ENCODE results near the gene NTNG2. TPM values are rescaled to one million over a fixed set of nuclear protein-coding genes. Genes with fewer than 3 reads are reported as not detected.

Gene NTNG2
- total RNA-seq, 1 donor from 2014 or later, result 2.4 TPM

- no peak for DNase-seq (ENCODE audit: low spot score, unreplicated experiment)
- Mint-ChIP-seq H3K27me3 (peaks cover 41% of the 10 kb centered on the region), H3K4me1 (ENCODE audit: low read depth) (peaks cover 4% of the 10 kb centered on the region), H3K27ac (no peak overlapping the region), H3K4me3 (ENCODE audit: low read depth) (no peak overlapping the region), H3K9me3 (ENCODE audit: low read depth) (no peaks in the 10 kb centered on the region), H3K36me3 (ENCODE audit: insufficient read depth) (no peaks in the 10 kb centered on the region)
- no peak for TF ChIP-seq CTCF (IDR thresholded peaks at IDR 0.05; ENCODE audit: unreplicated experiment)
These were observed 15.3 kb upstream of the NTNG2 start for GRCh38 chr9:132146575-132146974.

- Mint-ChIP-seq H3K4me1 (ENCODE audit: low read depth) (no peaks in the 10 kb centered on the region), H3K27ac (no peak overlapping the region), H3K36me3 (ENCODE audit: insufficient read depth) (no peaks in the 10 kb centered on the region), H3K4me3 (ENCODE audit: low read depth) (no peak overlapping the region), H3K9me3 (ENCODE audit: low read depth) (no peaks in the 10 kb centered on the region), H3K27me3 (peaks cover 37% of the 10 kb centered on the region)
- no peak for DNase-seq (ENCODE audit: low spot score, unreplicated experiment)
- TF ChIP-seq CTCF (IDR thresholded peaks at IDR 0.05; ENCODE audit: unreplicated experiment), result no peak
These were observed 14.5 kb upstream of the NTNG2 start for GRCh38 chr9:132147331-132147730.

DNA sequence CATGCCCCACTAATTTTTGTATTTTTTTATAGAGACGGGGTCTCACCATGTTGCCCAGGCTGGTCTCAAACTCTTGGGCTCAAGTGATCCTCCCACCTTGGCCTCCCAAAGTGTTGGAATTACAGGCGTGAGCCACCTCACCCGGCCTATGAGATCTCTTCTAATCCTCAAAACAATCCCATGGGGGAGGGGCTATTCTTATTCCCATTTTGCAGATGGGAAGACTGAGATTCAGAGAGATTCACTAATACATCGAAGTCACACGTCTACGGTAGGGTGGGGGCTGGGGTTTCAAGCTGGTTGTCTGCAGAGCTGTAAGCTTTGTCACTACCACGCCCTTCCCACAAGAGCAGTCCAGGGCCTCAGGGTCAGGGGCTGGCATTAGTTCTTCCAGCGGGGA, 14.0 kb upstream of the NTNG2 start:
- no peaks in the 10 kb centered on the region for H3K36me3 Mint-ChIP-seq (ENCODE audit: insufficient read depth)
- H3K4me3 Mint-ChIP-seq (ENCODE audit: low read depth), result no peak overlapping the region
- no peak for TF ChIP-seq CTCF (IDR thresholded peaks at IDR 0.05; ENCODE audit: unreplicated experiment)
- peaks cover 33% of the 10 kb centered on the region for H3K27me3 Mint-ChIP-seq
- no peaks in the 10 kb centered on the region for H3K4me1 Mint-ChIP-seq (ENCODE audit: low read depth)
- H3K9me3 Mint-ChIP-seq (ENCODE audit: low read depth), result no peaks in the 10 kb centered on the region
- H3K27ac Mint-ChIP-seq, result no peak overlapping the region
- no peak for DNase-seq (ENCODE audit: low spot score, unreplicated experiment)

DNA sequence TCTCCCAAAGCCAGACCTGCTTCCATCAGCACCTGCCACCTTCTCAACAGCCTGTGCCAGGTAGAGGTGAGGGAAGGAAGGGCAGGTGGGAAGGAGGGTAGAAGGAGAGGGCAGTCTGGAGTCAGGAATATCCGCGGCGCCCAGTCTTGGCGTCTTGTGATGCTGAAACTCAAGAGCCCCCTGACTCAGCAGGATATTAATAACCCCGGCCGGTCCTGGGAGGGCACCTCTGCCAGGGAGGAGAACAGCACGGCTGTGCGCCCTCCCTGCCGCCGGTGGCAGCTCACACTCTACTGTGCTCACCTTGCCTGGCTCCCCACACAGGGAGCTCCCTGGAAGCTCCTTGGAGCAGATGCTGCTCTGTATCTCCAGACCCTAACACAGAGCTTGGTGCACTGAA, 11.6 kb upstream of the NTNG2 start:
- no peaks in the 10 kb centered on the region for H3K4me1 Mint-ChIP-seq (ENCODE audit: low read depth)
- H3K27ac Mint-ChIP-seq, result no peak overlapping the region
- no peak for TF ChIP-seq CTCF (IDR thresholded peaks at IDR 0.05; ENCODE audit: unreplicated experiment)
- H3K27me3 Mint-ChIP-seq, result peaks cover 43% of the 10 kb centered on the region
- no peaks in the 10 kb centered on the region for H3K36me3 Mint-ChIP-seq (ENCODE audit: insufficient read depth)
- no peak for DNase-seq (ENCODE audit: low spot score, unreplicated experiment)
- H3K4me3 Mint-ChIP-seq (ENCODE audit: low read depth), result no peak overlapping the region
- no peaks in the 10 kb centered on the region for H3K9me3 Mint-ChIP-seq (ENCODE audit: low read depth)

- DNase-seq (ENCODE audit: low spot score, unreplicated experiment), result no peak
- Mint-ChIP-seq H3K27me3 (peaks cover 48% of the 10 kb centered on the region), H3K9me3 (ENCODE audit: low read depth) (no peaks in the 10 kb centered on the region), H3K27ac (no peak overlapping the region), H3K4me3 (ENCODE audit: low read depth) (no peak overlapping the region), H3K36me3 (ENCODE audit: insufficient read depth) (no peaks in the 10 kb centered on the region), H3K4me1 (ENCODE audit: low read depth) (no peaks in the 10 kb centered on the region)
- TF ChIP-seq CTCF (IDR thresholded peaks at IDR 0.05; ENCODE audit: unreplicated experiment), result no peak
These were observed 10.7 kb upstream of the NTNG2 start for GRCh38 chr9:132151118-132151517.
